Hematopoietic multipotent progenitor cell (in vitro differentiated cells): ENCODE results near the gene CTNNA3. TPM values are rescaled to one million over a fixed set of nuclear protein-coding genes. Genes with fewer than 3 reads are reported as not detected.
A peak's percentile ranks its signal among the peaks of the same experiment; 100 is the strongest.
"Not testable (repeated sequence)": the region's sequence is repeated elsewhere in the genome, so short reads cannot be mapped to it uniquely, and the experiment has no call there.

Experiments
- DNase-seq, 3 donors: peaks; one replicate each; pipeline ENCODE4 v3.0.0-alpha.2; 2011 to 2015; ENCODE audit warnings: low read depth in 2 of 3, low spot score in 2 of 3
- total RNA-seq: library from RNA; depleted of rRNA; stranded (reverse); fragments of >200 nt; gene quantifications from one replicate; pipeline ENCODE4 v1.2.3, GENCODE V29; 2012

Gene CTNNA3
- total RNA-seq, 1 donor: under 0.01 TPM

DNA sequence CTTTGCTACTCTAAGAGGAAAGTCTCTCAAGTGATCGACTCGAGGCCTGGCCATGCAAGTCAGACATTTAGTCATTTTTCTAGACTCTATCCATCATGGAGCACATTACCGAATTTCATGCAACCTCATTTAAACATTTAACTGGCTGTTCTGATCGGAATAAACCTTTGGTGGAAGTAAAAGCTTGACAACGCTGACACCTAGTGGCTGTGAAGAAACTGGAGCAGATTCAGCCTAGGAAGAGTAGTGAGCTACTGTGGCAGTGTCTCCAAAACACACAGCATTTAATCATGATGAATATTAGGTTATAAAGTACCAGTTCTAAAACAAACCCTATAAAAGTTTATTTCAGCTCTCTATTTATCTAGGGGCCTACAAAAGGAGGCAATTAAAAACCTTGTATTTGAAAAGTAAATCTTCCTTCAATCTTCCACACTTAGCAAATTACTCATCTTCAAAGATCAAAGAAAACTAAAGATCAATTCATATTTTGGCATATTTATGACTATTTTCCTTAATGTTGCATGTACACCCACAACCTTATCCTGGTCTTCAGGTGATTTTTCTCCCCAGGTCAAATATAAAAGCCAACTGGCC is 175.0 kb downstream of the CTNNA3 start:
- peak; percentile 21 to 63 (median 26) for DNase-seq

DNA sequence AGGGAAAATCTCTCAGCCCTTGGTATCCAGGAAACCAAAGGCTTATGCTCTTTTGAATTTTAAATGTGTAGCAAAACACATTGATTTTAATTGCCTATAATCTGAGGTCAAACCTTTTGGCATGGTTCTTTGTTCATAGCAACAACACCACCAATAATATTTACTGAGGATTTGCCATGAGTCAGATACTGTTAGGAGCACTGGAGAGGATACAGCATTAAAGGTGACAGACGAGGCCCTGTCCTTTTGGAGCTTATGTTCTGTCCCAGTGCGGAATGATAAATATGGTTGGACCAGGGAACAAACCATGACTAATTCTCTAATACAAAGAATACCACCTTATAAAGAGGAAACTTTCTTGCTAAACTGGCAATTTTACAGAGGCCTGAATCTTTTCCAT is 176.6 kb downstream of the CTNNA3 start:
- no peak for DNase-seq

DNA sequence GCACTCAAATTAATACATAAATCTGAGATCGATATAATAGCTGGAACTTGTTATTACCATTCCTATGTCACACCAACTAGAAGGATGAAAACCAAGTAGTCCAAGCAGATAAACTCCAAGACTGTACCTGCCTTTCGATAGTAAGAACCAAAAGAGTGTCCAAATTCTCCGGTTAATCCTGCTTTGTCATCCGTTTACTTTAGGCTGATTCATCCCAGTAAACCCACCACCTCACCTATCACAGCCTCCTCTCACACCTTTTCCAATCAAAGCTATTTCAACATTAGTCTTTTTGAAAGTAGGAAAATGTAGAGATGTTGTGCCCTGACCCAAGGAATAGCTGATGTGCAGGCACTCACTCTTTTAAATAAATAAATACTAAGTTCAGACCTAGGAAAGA is 177.2 kb downstream of the CTNNA3 start:
- no peak for DNase-seq

DNA sequence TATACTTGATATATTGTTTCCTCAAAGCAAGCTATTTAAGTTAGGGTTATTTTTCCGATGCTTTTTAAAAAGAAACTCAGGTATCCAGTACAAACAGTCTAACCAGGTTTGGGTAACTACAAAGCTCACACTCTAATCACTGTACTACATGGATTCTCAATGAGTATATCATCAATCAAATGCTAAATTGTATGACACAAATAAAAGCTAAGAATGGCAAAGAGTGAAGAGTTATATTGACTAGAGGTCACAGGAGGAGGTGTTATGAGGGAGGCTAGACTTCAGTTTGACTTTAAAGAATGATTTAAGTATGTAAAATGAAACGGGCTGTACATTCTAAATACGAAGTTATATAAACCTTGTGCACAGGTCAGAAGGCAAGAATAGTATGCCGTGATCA is 178.0 kb downstream of the CTNNA3 start:
- DNase-seq: no peak

DNA sequence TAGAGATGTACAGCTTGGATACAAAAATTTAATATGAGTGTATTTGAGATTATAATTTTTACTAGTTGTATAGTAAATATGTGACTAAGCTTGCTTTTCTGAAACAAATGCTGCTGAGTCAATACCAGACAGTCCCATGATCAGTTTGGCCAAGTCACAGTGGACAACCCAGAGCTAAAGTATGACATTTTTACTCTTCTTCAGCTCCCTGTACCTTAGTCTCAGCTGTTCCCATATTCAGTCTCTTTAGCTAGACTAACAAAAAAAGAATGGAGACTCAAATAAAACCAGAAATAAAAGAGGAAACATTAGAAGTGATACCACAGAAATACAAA is 189.3 kb downstream of the CTNNA3 start:
- no peak for DNase-seq

DNA sequence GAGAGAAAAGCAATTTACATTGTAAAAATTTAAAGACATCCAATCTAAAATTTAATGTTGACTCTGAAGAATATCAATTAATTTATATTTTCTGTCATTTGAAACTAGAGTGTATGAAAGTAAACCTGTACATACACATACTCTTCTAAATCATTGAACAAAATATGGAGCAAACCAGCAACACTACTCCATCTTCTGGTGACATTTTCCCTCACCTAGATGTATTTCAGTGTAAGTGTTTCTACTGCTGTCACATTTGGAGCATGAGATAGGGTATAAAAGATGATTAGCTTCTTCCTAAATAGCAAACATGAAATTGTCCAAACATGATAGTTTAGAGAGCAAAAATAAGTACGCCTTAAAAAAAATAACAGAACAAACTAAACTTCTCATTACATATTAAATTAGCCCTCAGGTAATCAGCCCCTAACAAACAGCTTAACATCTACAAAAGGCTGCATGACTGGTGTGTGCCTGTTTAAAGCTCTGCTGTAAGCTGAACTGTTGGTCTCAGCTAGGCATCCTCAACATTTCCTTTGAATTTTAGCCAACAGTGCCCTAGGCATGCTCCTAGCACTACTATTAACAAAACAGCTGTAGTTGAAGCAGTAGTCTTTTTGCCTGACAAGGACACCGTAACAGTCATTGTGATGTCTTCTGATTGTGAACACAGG is 189.8 kb downstream of the CTNNA3 start:
- DNase-seq: no peak

DNA sequence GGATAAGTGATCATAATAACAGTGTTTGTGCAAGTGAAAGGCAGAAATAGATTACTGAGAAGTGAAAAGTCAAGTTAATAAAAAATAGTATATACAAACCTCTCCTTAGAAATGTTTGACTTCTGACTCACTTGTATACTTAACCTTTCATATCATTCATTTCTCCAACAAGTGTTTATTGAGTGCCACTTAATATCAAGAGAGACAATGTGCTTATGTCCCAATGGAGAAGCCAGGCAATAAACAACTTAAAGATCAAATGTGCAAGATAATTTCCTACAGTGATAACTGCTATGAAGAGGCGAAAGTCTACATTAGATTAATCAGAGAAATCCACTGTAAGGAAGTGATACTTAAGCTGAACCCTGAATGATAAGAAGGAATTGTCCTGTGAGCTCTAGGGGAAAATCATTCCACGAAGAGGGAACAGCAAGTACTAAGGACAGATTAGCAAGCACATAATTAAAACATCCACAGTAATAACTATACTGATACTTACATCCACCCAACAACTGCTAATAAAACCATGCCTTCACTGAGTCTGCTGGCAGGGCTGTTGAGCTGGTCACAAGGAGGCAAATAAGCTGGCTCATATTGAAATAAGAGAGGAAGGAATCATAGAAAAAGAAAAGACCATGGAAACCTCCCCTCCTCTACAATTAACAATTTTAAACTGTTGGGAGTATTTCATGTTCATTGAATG is 203.5 kb downstream of the CTNNA3 start:
- no peak for DNase-seq

DNA sequence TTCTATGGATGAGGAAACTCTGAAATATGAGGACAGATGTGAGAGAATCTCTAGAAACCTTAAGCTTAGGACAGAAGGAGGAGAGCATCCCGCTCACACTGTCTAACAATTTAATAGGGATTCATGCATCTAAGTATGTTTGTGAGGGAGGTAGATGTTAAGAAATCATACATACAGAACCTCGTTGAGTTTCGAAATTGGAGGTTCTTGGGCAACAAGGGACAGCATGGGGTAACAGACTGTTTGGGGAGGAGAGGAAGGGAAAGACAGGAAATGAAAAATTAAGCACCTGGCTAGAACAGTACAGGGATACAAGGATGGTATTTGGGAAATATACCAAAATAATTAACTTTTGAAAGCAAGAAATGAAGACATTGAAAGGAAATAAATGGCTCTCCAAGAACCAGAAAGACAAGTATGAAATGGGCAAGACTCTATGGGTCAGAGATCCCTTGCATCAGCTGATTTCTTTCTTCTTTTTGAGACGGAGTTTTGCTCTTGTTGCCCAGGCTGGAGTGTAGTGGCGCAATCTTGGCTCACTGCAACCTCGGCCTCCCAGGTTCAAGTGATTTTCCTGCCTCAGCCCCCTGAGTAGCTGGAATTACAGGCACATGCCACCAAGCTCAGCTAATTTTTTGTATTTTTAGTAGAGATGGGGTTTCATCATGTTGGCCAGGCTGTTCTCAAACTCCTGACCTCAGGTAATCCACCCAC is 207.9 kb downstream of the CTNNA3 start:
- no peak for DNase-seq

DNA sequence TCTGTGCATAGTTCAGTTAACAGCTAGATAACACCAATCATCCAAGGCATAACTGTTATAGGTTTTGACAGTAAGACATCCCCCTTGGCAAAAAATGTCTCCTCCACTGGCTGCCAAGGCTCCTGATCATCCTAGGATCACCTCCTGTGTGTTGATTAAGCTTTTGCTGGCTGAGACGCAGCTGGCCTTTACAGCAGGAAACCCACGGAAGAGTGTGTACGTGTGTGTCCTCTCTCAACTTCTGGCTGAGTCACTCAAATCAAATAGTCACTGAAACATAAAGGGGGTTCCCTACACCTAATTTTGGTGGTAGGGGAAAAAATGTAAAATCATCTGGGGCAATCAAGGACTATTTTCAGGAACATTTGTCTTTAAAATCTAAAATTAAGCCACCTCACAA is 208.8 kb downstream of the CTNNA3 start:
- DNase-seq: no peak

DNA sequence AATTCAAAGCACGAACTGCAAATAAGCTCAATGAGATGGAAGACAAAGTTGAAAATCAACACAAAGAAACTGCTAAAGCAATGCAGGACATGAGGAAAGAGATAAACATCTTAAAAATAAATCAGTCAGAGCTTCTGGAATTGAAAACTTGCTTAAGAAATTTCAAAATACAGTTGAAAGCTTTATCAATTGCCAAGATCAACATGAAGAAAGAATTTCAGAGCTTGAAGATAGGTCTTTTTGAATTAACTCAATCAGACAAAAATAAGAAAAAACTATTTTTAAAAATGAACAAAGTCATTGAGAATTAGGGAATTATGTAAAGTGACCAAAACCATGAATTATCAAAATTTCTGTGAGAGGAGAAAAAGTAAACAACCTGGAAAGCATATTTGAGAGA is 218.1 kb downstream of the CTNNA3 start:
- DNase-seq: no peak

DNA sequence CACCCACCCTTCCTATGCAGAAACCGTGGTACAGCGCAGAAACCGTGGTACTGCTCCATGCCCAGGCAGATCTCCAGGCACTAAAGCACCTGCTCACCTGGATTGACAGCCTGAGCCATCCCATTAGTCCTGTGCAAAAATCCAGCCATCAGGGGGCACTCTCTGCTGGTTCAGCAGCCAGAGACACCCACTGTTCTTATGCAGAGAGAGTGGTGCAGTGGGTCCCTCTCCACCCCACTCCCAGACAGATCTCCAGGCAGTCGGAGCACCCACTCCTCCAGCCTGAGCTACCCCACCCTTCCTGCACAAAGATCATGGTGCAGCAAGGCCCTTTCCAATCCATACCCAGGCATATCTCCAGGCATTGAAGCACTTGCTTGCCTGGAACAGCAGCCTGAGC is 219.8 kb downstream of the CTNNA3 start:
- no peak for DNase-seq

DNA sequence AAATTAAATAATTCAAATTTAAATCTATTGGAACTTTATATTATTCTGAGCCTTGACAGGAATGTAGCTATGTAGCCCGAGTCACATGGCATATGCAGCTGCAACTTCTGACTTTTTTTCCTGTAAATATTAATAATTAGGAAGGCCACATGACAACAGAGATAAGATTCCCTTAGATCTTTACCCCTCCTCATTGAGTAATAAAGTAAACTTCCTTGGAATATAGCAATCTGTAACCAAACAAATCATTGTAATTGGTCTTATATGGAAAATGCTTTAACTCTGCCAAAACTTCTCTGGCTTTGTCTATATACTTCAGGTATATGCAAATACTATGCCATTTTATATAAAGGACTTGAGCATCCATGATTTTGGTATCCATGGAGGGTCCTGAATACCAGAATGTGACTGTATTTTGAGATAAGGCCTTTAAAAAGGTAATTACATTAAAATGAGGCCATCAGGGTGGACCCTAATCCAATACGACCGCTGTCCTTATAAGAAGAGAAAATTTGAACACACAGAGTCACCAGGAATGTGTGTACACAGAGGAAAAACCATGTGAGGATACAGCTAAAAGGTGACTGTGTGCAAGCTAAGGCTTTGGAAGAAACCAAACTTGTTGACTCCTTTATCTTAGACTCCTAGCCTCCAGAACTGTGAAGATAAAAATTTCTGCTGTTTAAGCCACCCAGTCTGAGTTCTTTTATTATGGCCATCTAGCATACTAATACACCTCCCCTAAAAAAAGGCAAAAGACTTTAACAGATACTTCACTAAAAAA is 222.0 kb downstream of the CTNNA3 start:
- DNase-seq: no peak

DNA sequence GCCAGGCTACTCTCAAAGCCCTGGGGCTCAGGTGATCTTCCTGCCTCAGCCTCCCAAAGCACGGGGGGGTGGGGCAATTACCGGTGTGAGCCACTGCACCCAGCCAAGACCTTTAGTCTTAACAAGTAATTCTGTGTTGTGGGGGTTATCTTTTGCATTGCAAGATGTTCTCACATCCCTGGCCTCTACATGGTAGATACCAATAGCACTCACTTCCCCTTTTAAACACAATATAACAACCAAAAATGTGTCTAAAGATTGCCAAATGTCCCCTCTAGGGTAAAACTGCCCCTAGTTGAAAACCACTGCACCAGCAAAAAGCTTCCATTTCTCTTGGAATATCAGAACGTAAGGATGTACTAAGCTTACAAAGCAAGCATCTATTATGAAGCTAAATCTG is 225.0 kb downstream of the CTNNA3 start:
- DNase-seq: no peak

DNA sequence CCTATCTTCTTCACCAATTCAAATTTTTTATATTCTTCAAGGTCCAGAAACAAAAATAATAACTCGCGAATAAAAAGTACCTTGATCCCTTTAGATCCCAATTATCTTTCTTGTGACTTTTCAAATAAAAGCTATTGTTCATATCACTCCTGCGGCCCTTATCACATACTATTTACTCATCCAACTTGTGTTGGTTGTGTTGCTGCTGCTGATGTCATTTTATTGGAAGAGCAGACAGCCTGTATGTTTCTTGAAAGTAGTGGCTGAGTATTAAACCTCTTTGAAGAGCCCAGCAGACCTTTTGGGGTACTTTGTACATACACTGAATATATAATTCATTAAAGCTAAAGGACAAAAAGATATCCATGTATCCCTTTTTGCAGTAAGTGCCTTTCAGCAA is 231.7 kb downstream of the CTNNA3 start:
- DNase-seq: no peak

DNA sequence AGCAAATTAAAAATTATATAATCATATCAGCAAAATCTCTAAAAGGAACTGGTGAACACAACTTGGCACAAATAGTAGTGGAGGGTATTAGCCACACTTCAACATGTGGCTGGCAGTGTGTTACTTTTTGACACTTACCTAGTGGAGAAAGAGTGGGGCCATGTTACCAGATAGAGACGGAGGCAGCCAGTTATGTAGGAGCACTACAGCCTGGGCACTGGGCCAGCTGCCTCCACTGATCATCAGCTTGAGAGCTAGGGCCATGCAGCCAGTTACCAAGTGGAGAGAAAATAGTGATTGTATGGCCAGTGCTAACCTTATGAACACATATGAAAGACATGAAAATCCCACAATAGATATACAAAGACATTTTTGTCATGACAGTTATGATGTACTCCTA is 243.1 kb downstream of the CTNNA3 start:
- no peak for DNase-seq

DNA sequence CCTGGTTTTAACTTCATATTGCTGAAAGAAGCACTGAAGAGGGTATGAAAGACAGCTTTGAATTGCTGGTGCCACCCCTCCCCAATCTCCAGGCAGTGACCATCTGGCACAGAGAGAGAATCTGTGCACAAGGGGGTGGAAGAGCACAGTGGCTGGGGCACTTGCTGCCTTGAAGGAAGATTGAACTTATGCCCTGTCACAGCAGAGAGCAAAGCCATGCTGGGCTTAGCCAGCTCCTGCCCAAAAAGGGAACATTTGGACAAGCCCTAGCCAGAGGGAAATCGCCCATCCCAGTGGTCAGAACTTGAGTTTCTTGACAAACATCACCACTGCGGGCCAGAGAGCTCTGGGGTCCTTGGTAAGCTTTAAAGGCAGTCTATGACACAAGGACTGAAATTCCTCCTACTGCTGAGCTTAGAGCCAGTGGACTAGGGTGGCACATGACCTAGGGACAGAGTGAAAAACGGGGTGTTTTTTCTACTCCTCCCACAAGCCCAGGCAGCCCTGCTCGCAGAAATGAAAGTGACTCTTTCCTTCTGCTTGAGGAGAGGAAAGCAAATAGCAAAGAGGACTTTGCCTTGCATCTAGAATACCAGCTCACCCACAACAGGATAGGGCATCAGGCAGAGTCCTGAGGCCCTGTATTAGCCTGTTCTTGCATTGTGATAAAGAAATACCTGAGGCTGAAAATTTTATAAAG is 257.2 kb downstream of the CTNNA3 start:
- DNase-seq: no peak

DNA sequence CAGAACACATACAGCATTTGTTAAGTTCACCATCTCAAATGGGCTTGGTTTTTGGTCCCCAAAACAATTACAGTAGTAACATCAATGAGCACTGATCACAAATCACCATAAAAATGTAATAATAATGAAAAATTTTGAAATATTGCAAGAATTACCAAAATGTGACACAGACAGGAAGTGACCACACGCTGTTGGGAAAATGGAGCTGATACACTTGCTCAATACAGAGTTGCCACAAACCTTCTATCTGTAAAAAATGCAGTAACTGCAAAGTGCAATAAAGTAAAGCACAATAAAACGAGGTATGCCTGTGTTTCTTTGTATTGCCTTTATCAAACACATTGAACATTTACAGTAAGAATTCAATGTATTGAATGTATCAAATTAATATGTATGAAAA is 262.7 kb downstream of the CTNNA3 start:
- no peak for DNase-seq

DNA sequence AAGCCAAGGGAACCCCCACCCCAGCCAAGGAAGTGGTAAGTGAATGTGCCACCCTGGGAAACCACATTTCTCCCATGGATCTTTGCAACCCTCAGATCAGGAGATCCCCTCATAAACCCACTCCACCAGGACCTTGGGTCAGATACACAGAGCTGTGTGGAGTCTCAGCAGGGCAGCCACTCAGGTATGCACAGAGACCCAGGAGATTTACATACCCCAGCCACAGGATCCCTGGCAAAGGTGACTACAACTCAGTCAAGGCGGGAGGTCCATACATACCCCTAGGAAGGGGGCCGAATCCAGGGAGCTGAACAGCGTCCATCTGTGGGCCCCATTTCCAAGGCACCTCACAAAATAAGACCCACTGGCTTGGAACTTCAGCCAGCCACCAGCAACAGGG is 293.4 kb downstream of the CTNNA3 start:
- DNase-seq: no peak

DNA sequence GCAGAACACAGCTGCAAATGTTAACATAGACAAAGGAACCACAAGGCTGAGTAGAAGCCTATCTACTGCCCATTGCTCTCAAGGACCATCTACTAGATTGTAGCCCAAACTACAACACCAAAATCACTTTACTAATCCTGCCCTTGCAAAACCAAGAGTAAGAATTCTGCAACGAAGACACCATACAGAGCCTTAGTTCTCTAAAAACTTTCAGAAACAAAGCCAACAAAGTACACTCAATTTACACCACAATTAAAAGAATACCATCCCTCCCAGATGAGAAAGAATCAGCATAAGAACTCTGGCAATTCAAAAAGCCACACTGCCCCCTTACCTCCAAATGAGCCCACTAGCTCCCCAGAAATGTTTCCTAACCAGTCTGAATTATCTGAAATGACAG is 294.3 kb downstream of the CTNNA3 start:
- DNase-seq: no peak

DNA sequence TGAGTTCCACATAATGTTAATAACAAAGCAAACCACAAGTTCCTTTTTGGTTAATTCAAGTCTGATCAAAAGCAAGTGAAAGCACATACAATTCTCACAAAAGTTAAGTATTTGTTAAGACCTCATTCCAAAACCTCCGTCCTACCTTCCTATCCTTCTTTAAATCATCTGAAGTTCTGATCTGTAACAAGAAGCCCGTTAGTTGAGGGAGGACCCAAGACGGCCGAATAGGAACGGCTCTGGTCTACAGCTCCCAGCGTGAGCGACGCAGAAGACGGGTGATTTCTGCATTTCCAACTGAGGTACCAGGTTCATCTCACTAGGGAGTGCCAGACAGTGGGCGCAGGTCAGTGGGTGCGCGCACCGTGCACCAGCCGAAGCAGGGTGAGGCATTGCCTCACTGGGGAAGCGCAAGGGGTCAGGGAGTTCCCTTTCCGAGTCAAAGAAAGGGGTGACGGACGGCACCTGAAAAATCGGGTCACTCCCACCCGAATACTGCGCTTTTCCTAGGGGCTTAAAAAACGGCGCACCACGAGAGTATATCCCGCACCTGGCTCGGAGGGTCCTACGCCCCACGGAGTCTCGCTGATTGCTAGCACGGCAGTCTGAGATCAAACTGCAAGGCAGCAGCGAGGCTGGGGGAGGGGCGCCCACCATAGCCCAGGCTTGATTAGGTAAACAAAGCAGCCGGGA is 309.0 kb downstream of the CTNNA3 start:
- DNase-seq: not testable (repeated sequence)
